K562 (cell line): ENCODE measurements around the gene LRP1B. TPM values are rescaled to one million over a fixed set of nuclear protein-coding genes. Genes with fewer than 3 reads are reported as not detected.

Experiments
- ATAC-seq: fragments of 200-7000 bp; cut with Tn5 transposase; 3 replicates; pipeline ENCODE4 v1.9.1; 2020; ENCODE audit warnings: moderate library complexity
- BruUV-seq: library from RNA; stranded (reverse); fragments of 400-500 nt; replicated peaks from 2 replicates; lab custom pipeline; 2021; lab: Mats Ljungman, UMichigan
- CTCF ChIA-PET: fragments of 300-600 bp; formaldehyde crosslinking; extraction: SDS; loops from one replicate; lab custom pipeline; 2021; ENCODE audit warnings: low intra/inter-chr PET ratio; lab: Yijun Ruan, JAX
- POLR2A ChIA-PET: fragments of 300-600, 350-650 bp; sonication (Branson Sonifier 250); formaldehyde crosslinking; extraction: SDS; loops from one replicate; lab custom pipeline; 2021; ENCODE audit warnings: antibody characterized with exemption, inconsistent platforms; lab: Yijun Ruan, JAX
- DNase-seq, 4 experiments: peaks; one replicate each; pipeline versions ENCODE4 v3.0.0 to v3.0.0-alpha.2; 2011 to 2018; ENCODE audit warnings: low spot score in 3 of 4, mixed read lengths in 3 of 4; ENCODE audit errors: extremely low read depth in 1 of 4
- FAIRE-seq: peaks from 2 replicates; lab custom pipeline; 2011; peaks lifted over from hg19 to GRCh38; lab: Jason Lieb, UNC
- H2AFZ ChIP-seq: 2 replicates; pipeline ENCODE4 v1.6.0; 2011; ENCODE audit warnings: low read depth, low read length, control low read depth, inconsistent platforms
- H3K27ac ChIP-seq: fragments of 200-600 bp; 3 replicates; pipeline ENCODE4 v1.8.0; 2011; ENCODE audit warnings: low read depth, mild to moderate bottlenecking, control low read depth, inconsistent platforms, low read length, moderate library complexity, mixed read lengths; ENCODE audit errors: extremely low read depth
- H3K27me3 ChIP-seq, 2 experiments: fragments of 300-600 bp in 1 of 2; 2 replicates in 1 of 2; 3 replicates in 1 of 2; pipeline versions ENCODE4 v1.6.0 to v1.8.0; 2011; ENCODE audit warnings: inconsistent platforms in 2 of 2, low read length in 2 of 2, mild to moderate bottlenecking in 1 of 2, mixed read lengths in 1 of 2, moderate library complexity in 1 of 2; ENCODE audit not compliant: control insufficient read depth in 2 of 2, insufficient read depth in 2 of 2
- H3K36me3 ChIP-seq: fragments of 300-600 bp; 3 replicates; pipeline ENCODE4 v1.8.0; 2011; ENCODE audit warnings: mild to moderate bottlenecking, low read length, inconsistent platforms; ENCODE audit not compliant: control insufficient read depth, insufficient read depth
- H3K4me1 ChIP-seq, 2 experiments: fragments of 200-600 bp in 1 of 2; replicated peaks in 1 of 2; 2 replicates in 1 of 2; 3 replicates in 1 of 2; pipeline versions ENCODE4 v1.5.1 to v1.8.0; 2011; ENCODE audit warnings: inconsistent platforms in 2 of 2, low read length in 2 of 2, mild to moderate bottlenecking in 1 of 2, mixed read lengths in 1 of 2, moderate library complexity in 1 of 2; ENCODE audit not compliant: control insufficient read depth in 2 of 2, insufficient read depth in 2 of 2
- H3K4me2 ChIP-seq: 2 replicates; pipeline ENCODE4 v1.6.1; 2011; ENCODE audit warnings: low read length, control low read depth, inconsistent platforms, mixed read lengths; ENCODE audit not compliant: insufficient read depth
- H3K4me3 ChIP-seq: fragments of 200-600 bp; sonication (generic), shearing (Covaris generic); 2 replicates; pipeline ENCODE4 v1.5.1; 2016; ENCODE audit warnings: control low read depth, inconsistent platforms
- H3K79me2 ChIP-seq: fragments of 200-600 bp; 3 replicates; pipeline ENCODE4 v1.8.0; 2011; ENCODE audit warnings: low read length, inconsistent platforms; ENCODE audit not compliant: control insufficient read depth, insufficient read depth
- H3K9ac ChIP-seq, 2 experiments: 2 replicates each; pipeline versions ENCODE4 v1.6.0 to v1.6.1; 2011; ENCODE audit warnings: low read depth in 2 of 2, low read length in 2 of 2, control low read depth in 1 of 2, inconsistent platforms in 1 of 2, mild to moderate bottlenecking in 1 of 2, mixed read lengths in 1 of 2; ENCODE audit not compliant: insufficient read depth in 1 of 2
- H3K9me1 ChIP-seq: one replicate; pipeline ENCODE4 v1.6.0; 2011; ENCODE audit warnings: inconsistent platforms, mild to moderate bottlenecking, low read length, moderate library complexity; ENCODE audit not compliant: control insufficient read depth, insufficient read depth
- H3K9me3 ChIP-seq: replicated peaks from 2 replicates; pipeline ENCODE4 v1.5.1; 2011; ENCODE audit warnings: low read depth, low read length, inconsistent platforms; ENCODE audit not compliant: control insufficient read depth, insufficient read depth
- H4K20me1 ChIP-seq: replicated peaks from 2 replicates; pipeline ENCODE4 v1.6.1; 2011; ENCODE audit warnings: low read length, inconsistent platforms, mixed read lengths; ENCODE audit not compliant: control insufficient read depth, insufficient read depth
- CCAR2 ChIP-seq: fragments of 200-400 bp; formaldehyde crosslinking; IDR thresholded peaks from 2 replicates; pipeline ENCODE4 v1.6.1; 2017; ENCODE audit warnings: mild to moderate bottlenecking, low read depth, low read length
- CHD4 ChIP-seq: fragments of 200-600 bp; sonication (generic); IDR thresholded peaks from 3 replicates; pipeline ENCODE4 v1.6.1; 2012; ENCODE audit warnings: low read depth, mild to moderate bottlenecking, mixed read lengths, low read length, inconsistent platforms; ENCODE audit not compliant: insufficient read depth, insufficient replicate concordance, poor library complexity, severe bottlenecking
- IRF1 ChIP-seq: sonication (generic); formaldehyde crosslinking; IDR thresholded peaks from 2 replicates; pipeline ENCODE4 v1.8.0; 2022; ENCODE audit warnings: missing genetic modification reagents, mild to moderate bottlenecking, borderline replicate concordance
- MTA2 ChIP-seq: fragments of 450-650 bp; IDR thresholded peaks from 2 replicates; pipeline ENCODE4 v1.6.1; 2016; ENCODE audit warnings: low read depth
- MYC ChIP-seq, 2 experiments: fragments of 250-450 bp in 1 of 2; sonication (Bioruptor Pico) in 1 of 2; IDR thresholded peaks; 2 replicates each; pipeline versions ENCODE4 v1.5.1 to v1.6.1; 2012 to 2021; ENCODE audit warnings: low read depth in 2 of 2, borderline replicate concordance in 1 of 2, improper control_type of control experiment in 1 of 2, low read length in 1 of 2, mild to moderate bottlenecking in 1 of 2, moderate library complexity in 1 of 2
- NCOA6 ChIP-seq: fragments of 450-650 bp; IDR thresholded peaks from 2 replicates; pipeline ENCODE4 v1.6.1; 2017; ENCODE audit warnings: mild to moderate bottlenecking
- NONO ChIP-seq, 2 experiments: fragments of 200-400 bp in 1 of 2; fragments of 450-650 bp in 1 of 2; formaldehyde crosslinking in 1 of 2; IDR thresholded peaks; 2 replicates each; pipeline ENCODE4 v1.6.1; 2017; ENCODE audit warnings: low read depth in 2 of 2, mild to moderate bottlenecking in 2 of 2, moderate library complexity in 2 of 2, low read length in 1 of 2
- PML ChIP-seq: IDR thresholded peaks from 2 replicates; pipeline ENCODE4 v1.6.1; 2012; ENCODE audit warnings: low read length, inconsistent platforms
- SIRT6 ChIP-seq: IDR thresholded peaks from one replicate; pipeline ENCODE4 v1.6.1; 2012; ENCODE audit warnings: low read depth, mild to moderate bottlenecking, control low read depth, inconsistent platforms, low read length, moderate library complexity
- THRAP3 ChIP-seq: fragments of 450-650 bp; IDR thresholded peaks from 2 replicates; pipeline ENCODE4 v1.6.1; 2016; ENCODE audit warnings: mild to moderate bottlenecking, inconsistent platforms, borderline replicate concordance
- ZNF121 ChIP-seq: sonication (generic); formaldehyde crosslinking; conservative IDR thresholded peaks from 2 replicates; pipeline ENCODE4 v1.8.0; 2022; ENCODE audit warnings: missing genetic modification reagents
- WGBS: fragments of 100-300 bp; shearing (Covaris generic); methylation state at CpG from one replicate; pipeline ENCODE4 v1.1.6; 2016; ENCODE audit warnings: low coverage, mixed read lengths; ENCODE audit not compliant: insufficient coverage; ENCODE audit errors: missing lambda C conversion rate; 5-methylcytosine and 5-hydroxymethylcytosine counted together
- in situ Hi-C: fragments of 300-500 bp; cut with MboI; formaldehyde crosslinking; loops from 4 replicates; pipeline ENCODE4 v1.15.0; 2018; ENCODE audit warnings: inconsistent platforms, mixed read lengths
- intact Hi-C: fragments of 100-400 bp; cut with micrococcal nuclease; formaldehyde crosslinking; loops from 2 replicates; pipeline ENCODE4 v1.14.2; 2022
- polyA plus RNA-seq, 8 experiments: library from polyadenylated mRNA; depleted of rRNA in 4 of 8; stranded (reverse) in 5 of 8; unstranded in 3 of 8; fragments of >200 nt; fragmentation: Nextera tagmentation in 2 of 8; fragmentation: Illumina TruSeq in 1 of 8; extraction: Ambion mirVana in 2 of 8; extraction: Trizol in 1 of 8; gene quantifications; 2 replicates each; pipeline versions ENCODE4 v1.2.1 to v1.2.3, GENCODE V29; 2011 to 2014; ENCODE audit warnings: inconsistent platforms in 1 of 8, missing spikeins in 1 of 8
- total RNA-seq, 7 experiments: library from RNA; depleted of rRNA in 6 of 7; stranded (reverse); fragments of >200 nt in 6 of 7; fragmentation: Illumina TruSeq in 2 of 7; extraction: Trizol in 2 of 7; gene quantifications; 2 replicates each; pipeline versions ENCODE4 v1.2.1 to v1.2.3, GENCODE V29; 2011 to 2021; ENCODE audit warnings: low replicate concordance in 1 of 7
- TF ChIP-seq, protein P1 (sequence below): fragments of 150-350 bp; conservative IDR thresholded peaks from 2 replicates; pipeline ENCODE4 v1.6.1; 2014; ENCODE audit warnings: low read length
- TF ChIP-seq, protein P2 (sequence below): IDR thresholded peaks from 3 replicates; pipeline ENCODE4 v1.6.1; 2011; ENCODE audit warnings: borderline replicate concordance, mild to moderate bottlenecking; ENCODE audit not compliant: insufficient read length, insufficient read depth

The LRP1B gene
- total and polyA plus RNA-seq, 9 of the 15 experiments (the other 6 are each of a cell fraction or from before 2014, with no cell fraction given), result not detected

- Histone ChIP-seq H2AFZ (no peak overlapping the region), H3K4me3 (no peak overlapping the region), H3K9ac (no peak overlapping the region), H3K4me1 (no peaks in the 10 kb centered on the region), H3K9me1 (no peaks in the 10 kb centered on the region), H3K79me2 (no peaks in the 10 kb centered on the region), H3K9me3 (no peaks in the 10 kb centered on the region), H3K4me2 (no peak overlapping the region), H3K36me3 (no peaks in the 10 kb centered on the region), H3K27ac (no peak overlapping the region), H3K27me3 (no peaks in the 10 kb centered on the region), H4K20me1 (no peaks in the 10 kb centered on the region)
- 0% methylated on average over 3 of the region's 3 CpGs for WGBS
- intact Hi-C loops, result no loop called here
- FAIRE-seq, result no peak
- TF ChIP-seq, protein P1, sequence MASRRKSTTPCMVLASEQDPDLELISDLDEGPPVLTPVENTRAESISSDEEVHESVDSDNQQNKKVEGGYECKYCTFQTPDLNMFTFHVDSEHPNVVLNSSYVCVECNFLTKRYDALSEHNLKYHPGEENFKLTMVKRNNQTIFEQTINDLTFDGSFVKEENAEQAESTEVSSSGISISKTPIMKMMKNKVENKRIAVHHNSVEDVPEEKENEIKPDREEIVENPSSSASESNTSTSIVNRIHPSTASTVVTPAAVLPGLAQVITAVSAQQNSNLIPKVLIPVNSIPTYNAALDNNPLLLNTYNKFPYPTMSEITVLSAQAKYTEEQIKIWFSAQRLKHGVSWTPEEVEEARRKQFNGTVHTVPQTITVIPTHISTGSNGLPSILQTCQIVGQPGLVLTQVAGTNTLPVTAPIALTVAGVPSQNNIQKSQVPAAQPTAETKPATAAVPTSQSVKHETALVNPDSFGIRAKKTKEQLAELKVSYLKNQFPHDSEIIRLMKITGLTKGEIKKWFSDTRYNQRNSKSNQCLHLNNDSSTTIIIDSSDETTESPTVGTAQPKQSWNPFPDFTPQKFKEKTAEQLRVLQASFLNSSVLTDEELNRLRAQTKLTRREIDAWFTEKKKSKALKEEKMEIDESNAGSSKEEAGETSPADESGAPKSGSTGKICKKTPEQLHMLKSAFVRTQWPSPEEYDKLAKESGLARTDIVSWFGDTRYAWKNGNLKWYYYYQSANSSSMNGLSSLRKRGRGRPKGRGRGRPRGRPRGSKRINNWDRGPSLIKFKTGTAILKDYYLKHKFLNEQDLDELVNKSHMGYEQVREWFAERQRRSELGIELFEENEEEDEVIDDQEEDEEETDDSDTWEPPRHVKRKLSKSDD, result no peak
- TF ChIP-seq IRF1 (CRISPR knock-in tag) (no peak), NONO (IDR thresholded peaks at IDR 0.05; ENCODE audit: low read depth in 2 of 2, low read length in 1 of 2) (no peak), ZNF121 (CRISPR knock-in tag) (no peak), NCOA6 (no peak), MYC (IDR thresholded peaks at IDR 0.05; ENCODE audit: low read depth, low read length) (no peak), MYC (CRISPR knock-in tag; IDR thresholded peaks at IDR 0.05; ENCODE audit: borderline replicate concordance, low read depth) (no peak), MTA2 (no peak), THRAP3 (no peak), CHD4 (no peak), CCAR2 (no peak), SIRT6 (no peak), PML (no peak)
- TF ChIP-seq, protein P2, sequence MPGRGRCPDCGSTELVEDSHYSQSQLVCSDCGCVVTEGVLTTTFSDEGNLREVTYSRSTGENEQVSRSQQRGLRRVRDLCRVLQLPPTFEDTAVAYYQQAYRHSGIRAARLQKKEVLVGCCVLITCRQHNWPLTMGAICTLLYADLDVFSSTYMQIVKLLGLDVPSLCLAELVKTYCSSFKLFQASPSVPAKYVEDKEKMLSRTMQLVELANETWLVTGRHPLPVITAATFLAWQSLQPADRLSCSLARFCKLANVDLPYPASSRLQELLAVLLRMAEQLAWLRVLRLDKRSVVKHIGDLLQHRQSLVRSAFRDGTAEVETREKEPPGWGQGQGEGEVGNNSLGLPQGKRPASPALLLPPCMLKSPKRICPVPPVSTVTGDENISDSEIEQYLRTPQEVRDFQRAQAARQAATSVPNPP, result no peak
- ChIA-PET POLR2A (no interaction called here), CTCF (no interaction called here)
- in situ Hi-C loops, result no loop called here
- no peak for DNase-seq
- BruUV-seq, result no TSS peak
- no peak for ATAC-seq
These were observed 1713.3 kb downstream of the LRP1B start for GRCh38 chr2:140417504-140417903.
